Measurements from ENCODE around the gene XPO6. TPM values are rescaled to one million over a fixed set of nuclear protein-coding genes. Genes with fewer than 3 reads are reported as not detected.
"Not testable (repeated sequence)": the region's sequence is repeated elsewhere in the genome, so short reads cannot be mapped to it uniquely, and the experiment has no call there.

The XPO6 gene
- total RNA-seq, 3 donors from 2014 or later (not counting 1 experiment from before 2014, with no cell fraction given), result 233 to 321 (median 240) TPM

- Mint-ChIP-seq H3K4me1 (peaks cover 0 to 11% of the 10 kb centered on the region in 2 donors), H3K27ac (peak overlapping the region in 1 of 2 donors; percentile 45), H3K9me3 (no peaks in the 10 kb centered on the region), H3K36me3 (peaks cover 26% of the 10 kb centered on the region), H3K27me3 (ENCODE audit: low read depth in 2 of 2) (no peaks in the 10 kb centered on the region), H3K4me3 (no peak overlapping the region)
- Histone ChIP-seq H3K4me1 (ENCODE audit: control insufficient read depth, insufficient read depth, low read length) (no peaks in the 10 kb centered on the region), H3K36me3 (ENCODE audit: control insufficient read depth, insufficient read depth, low read length) (peaks cover 90% of the 10 kb centered on the region), H3K27ac (ENCODE audit: low read length) (no peak overlapping the region), H3K4me3 (ENCODE audit: low read length) (no peak overlapping the region), H3K9me3 (ENCODE audit: control insufficient read depth, insufficient read depth, low read length) (no peaks in the 10 kb centered on the region), H3K27me3 (ENCODE audit: control insufficient read depth, insufficient read depth, low read length) (no peaks in the 10 kb centered on the region)
- no peak for TF ChIP-seq CTCF (IDR thresholded peaks at IDR 0.05)
- 98% methylated on average over 6 of the region's 6 CpGs for WGBS (ENCODE audit: insufficient coverage)
- ATAC-seq, result no peak
- intact Hi-C loops (cut with micrococcal nuclease), result no loop called here
- DNase-seq, result no peak
These were observed 94.6 kb downstream of the XPO6 start for GRCh38 chr16:28117168-28117565.

GRCh38 chr16:28115866-28116265 lies 95.9 kb downstream of the XPO6 start:
- not testable (repeated sequence) for ATAC-seq

GRCh38 chr16:28112908-28113307 lies 98.9 kb downstream of the XPO6 start:
- Mint-ChIP-seq H3K27me3 (ENCODE audit: low read depth in 2 of 2) (no peaks in the 10 kb centered on the region), H3K27ac (peak overlapping the region in 1 of 2 donors; percentile 4), H3K9me3 (no peaks in the 10 kb centered on the region), H3K4me1 (peaks cover 18% of the 10 kb centered on the region in 2 donors), H3K36me3 (peaks cover 20% of the 10 kb centered on the region), H3K4me3 (no peak overlapping the region)
- 88% methylated on average over 10 of the region's 10 CpGs for WGBS (ENCODE audit: insufficient coverage)
- Histone ChIP-seq H3K36me3 (ENCODE audit: control insufficient read depth, insufficient read depth, low read length) (peaks cover 88% of the 10 kb centered on the region), H3K27me3 (ENCODE audit: control insufficient read depth, insufficient read depth, low read length) (no peaks in the 10 kb centered on the region), H3K9me3 (ENCODE audit: control insufficient read depth, insufficient read depth, low read length) (no peaks in the 10 kb centered on the region), H3K27ac (ENCODE audit: low read length) (no peak overlapping the region), H3K4me3 (ENCODE audit: low read length) (no peak overlapping the region), H3K4me1 (ENCODE audit: control insufficient read depth, insufficient read depth, low read length) (peaks cover 5% of the 10 kb centered on the region)
- DNase-seq, result no peak
- intact Hi-C loops (cut with micrococcal nuclease), result no loop called here
- no peak for ATAC-seq
- TF ChIP-seq CTCF (IDR thresholded peaks at IDR 0.05), result no peak

More at GRCh38 chr16:28115866-28116265, 95.9 kb downstream of the XPO6 start:
- H3K4me1 Mint-ChIP-seq; H3K4me3 Mint-ChIP-seq; H3K27me3 ChIP-seq (ENCODE audit: control insufficient read depth, insufficient read depth, low read length); DNase-seq; H3K27ac ChIP-seq (ENCODE audit: low read length); intact Hi-C loops (cut with micrococcal nuclease); H3K9me3 ChIP-seq (ENCODE audit: control insufficient read depth, insufficient read depth, low read length); H3K4me1 ChIP-seq (ENCODE audit: control insufficient read depth, insufficient read depth, low read length); H3K27me3 Mint-ChIP-seq (ENCODE audit: low read depth in 2 of 2); H3K9me3 Mint-ChIP-seq; H3K4me3 ChIP-seq (ENCODE audit: low read length): not testable (repeated sequence)
- 99% methylated on average over 6 of the region's 6 CpGs for WGBS (ENCODE audit: insufficient coverage)
- Mint-ChIP-seq H3K27ac (peak overlapping the region; percentile 33 to 45), H3K36me3 (peaks cover 14% of the 10 kb centered on the region)
- H3K36me3 ChIP-seq (ENCODE audit: control insufficient read depth, insufficient read depth, low read length), result peaks cover 91% of the 10 kb centered on the region

GRCh38 chr16:28110977-28111376 lies 100.8 kb downstream of the XPO6 start:
- H3K9me3 ChIP-seq (ENCODE audit: control insufficient read depth, insufficient read depth, low read length), result no peaks in the 10 kb centered on the region
- H3K4me3 Mint-ChIP-seq, result no peak overlapping the region
- H3K27me3 ChIP-seq (ENCODE audit: control insufficient read depth, insufficient read depth, low read length), result no peaks in the 10 kb centered on the region
- no peak overlapping the region for H3K27ac ChIP-seq (ENCODE audit: low read length)
- no peaks in the 10 kb centered on the region for H3K27me3 Mint-ChIP-seq (ENCODE audit: low read depth in 2 of 2)
- H3K4me1 Mint-ChIP-seq, result peaks cover 18% of the 10 kb centered on the region in 2 donors
- peak overlapping the region; percentile 83 to 86 for H3K27ac Mint-ChIP-seq
- no peak overlapping the region for H3K4me3 ChIP-seq (ENCODE audit: low read length)
- no peak for ATAC-seq
- no peak for TF ChIP-seq CTCF (IDR thresholded peaks at IDR 0.05)
- peaks cover 90% of the 10 kb centered on the region for H3K36me3 ChIP-seq (ENCODE audit: control insufficient read depth, insufficient read depth, low read length)
- intact Hi-C loops (cut with micrococcal nuclease), result no loop called here
- no peak for DNase-seq
- H3K9me3 Mint-ChIP-seq, result no peaks in the 10 kb centered on the region
- H3K4me1 ChIP-seq (ENCODE audit: control insufficient read depth, insufficient read depth, low read length), result peaks cover 5% of the 10 kb centered on the region
- WGBS (ENCODE audit: insufficient coverage), result no CpG with 5 or more reads among the region's 2 CpGs
- peaks cover 11% of the 10 kb centered on the region for H3K36me3 Mint-ChIP-seq
